Esophagus muscularis mucosa (tissue), 3 donors: ENCODE measurements around the gene ALOX12B.

Experiments
- POLR2AphosphoS5 ChIP-seq, 2 donors: sonication (generic); formaldehyde crosslinking; IDR thresholded peaks; one replicate each; pipeline ENCODE4 v1.6.1; 2017; ENCODE audit warnings: antibody characterized with exemption in 2 of 2
- TF ChIP-seq, protein P1 (sequence below), 3 experiments: fragments of 200-600 bp in 2 of 3; fragments of 450-650 bp in 1 of 3; sonication (generic) in 2 of 3; IDR thresholded peaks; one replicate each; pipeline ENCODE4 v1.5.1; 2017 to 2019; ENCODE audit warnings: antibody characterized with exemption in 3 of 3, mild to moderate bottlenecking in 2 of 3, moderate library complexity in 1 of 3

DNA sequence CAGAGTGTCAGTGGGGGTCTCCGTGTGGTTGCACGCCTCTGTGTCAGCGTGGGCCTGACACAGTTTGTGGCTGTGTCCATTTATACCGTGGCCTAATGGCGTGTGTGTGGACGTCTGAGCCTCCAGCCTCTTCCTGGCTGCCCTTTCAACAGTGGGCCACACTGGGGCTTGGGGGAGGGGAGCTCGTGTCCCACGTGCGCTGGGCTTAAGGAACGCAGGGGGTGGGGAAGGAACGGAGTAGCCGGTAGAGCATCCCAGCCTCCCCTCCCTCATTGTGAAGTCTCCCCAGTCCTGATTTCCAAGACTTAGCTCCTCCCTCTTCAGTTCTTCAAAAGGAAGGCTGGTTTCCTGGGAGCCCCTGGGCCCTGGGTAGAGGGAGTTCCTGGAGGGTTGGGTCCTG lies 45.9 kb upstream of the ALOX12B start:
- TF ChIP-seq, protein P1, sequence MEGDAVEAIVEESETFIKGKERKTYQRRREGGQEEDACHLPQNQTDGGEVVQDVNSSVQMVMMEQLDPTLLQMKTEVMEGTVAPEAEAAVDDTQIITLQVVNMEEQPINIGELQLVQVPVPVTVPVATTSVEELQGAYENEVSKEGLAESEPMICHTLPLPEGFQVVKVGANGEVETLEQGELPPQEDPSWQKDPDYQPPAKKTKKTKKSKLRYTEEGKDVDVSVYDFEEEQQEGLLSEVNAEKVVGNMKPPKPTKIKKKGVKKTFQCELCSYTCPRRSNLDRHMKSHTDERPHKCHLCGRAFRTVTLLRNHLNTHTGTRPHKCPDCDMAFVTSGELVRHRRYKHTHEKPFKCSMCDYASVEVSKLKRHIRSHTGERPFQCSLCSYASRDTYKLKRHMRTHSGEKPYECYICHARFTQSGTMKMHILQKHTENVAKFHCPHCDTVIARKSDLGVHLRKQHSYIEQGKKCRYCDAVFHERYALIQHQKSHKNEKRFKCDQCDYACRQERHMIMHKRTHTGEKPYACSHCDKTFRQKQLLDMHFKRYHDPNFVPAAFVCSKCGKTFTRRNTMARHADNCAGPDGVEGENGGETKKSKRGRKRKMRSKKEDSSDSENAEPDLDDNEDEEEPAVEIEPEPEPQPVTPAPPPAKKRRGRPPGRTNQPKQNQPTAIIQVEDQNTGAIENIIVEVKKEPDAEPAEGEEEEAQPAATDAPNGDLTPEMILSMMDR (IDR thresholded peaks at IDR 0.05) = no peak
- no peak for TF ChIP-seq POLR2AphosphoS5 (IDR thresholded peaks at IDR 0.05)
